Gastrocnemius medialis (tissue), 4 donors: ENCODE results near the gene ATXN7L1. TPM values are rescaled to one million over a fixed set of nuclear protein-coding genes. Genes with fewer than 3 reads are reported as not detected.

ENCODE experiments used
- ATAC-seq, 2 donors: fragments of 150-250 bp; one replicate each; pipeline ENCODE4 v1.9.1; 2016
- DNase-seq, 2 donors: peaks; one replicate each; pipeline ENCODE4 v3.0.0-alpha.2; 2019
- H3K27ac ChIP-seq, 4 donors: fragments of 200-600 bp; sonication (generic); 1 replicate in 1 of 4; 2 replicates in 3 of 4; pipeline ENCODE4 v1.5.1; 2016 to 2018; ENCODE audit warnings: mild to moderate bottlenecking in 2 of 4, moderate library complexity in 1 of 4
- H3K27me3 ChIP-seq, 3 donors: fragments of 200-600 bp; sonication (generic) in 2 of 3; 1 replicate in 1 of 3; 2 replicates in 2 of 3; pipeline versions ENCODE4 v1.5.1 to v1.6.0; 2016 to 2019; ENCODE audit warnings: mild to moderate bottlenecking in 1 of 3, moderate library complexity in 1 of 3
- H3K36me3 ChIP-seq, 2 donors: fragments of 200-600 bp; sonication (generic) in 1 of 2; one replicate each; pipeline ENCODE4 v1.5.1; 2017 to 2018
- H3K4me1 ChIP-seq, 2 donors: fragments of 200-600 bp; sonication (generic) in 1 of 2; one replicate each; pipeline ENCODE4 v1.5.1; 2016 to 2017; ENCODE audit warnings: mild to moderate bottlenecking in 2 of 2
- H3K4me3 ChIP-seq, 4 donors: fragments of 200-600 bp; sonication (generic) in 3 of 4; 1 replicate in 1 of 4; 2 replicates in 3 of 4; pipeline ENCODE4 v1.5.1; 2016 to 2019; ENCODE audit warnings: mild to moderate bottlenecking in 2 of 4
- H3K9me3 ChIP-seq, 3 donors: fragments of 200-600 bp; sonication (generic) in 2 of 3; 1 replicate in 1 of 3; 2 replicates in 2 of 3; pipeline ENCODE4 v1.5.1; 2016 to 2019
- CTCF ChIP-seq, 5 experiments: fragments of 450-650 bp in 3 of 5; fragments of 200-600 bp in 2 of 5; sonication (generic) in 2 of 5; IDR thresholded peaks in 4 of 5; conservative IDR thresholded peaks in 1 of 5; 1 replicate in 4 of 5; 2 replicates in 1 of 5; pipeline ENCODE4 v1.5.1; 2016 to 2019; ENCODE audit warnings: antibody characterized with exemption in 5 of 5, mild to moderate bottlenecking in 3 of 5, moderate library complexity in 3 of 5
- POLR2A ChIP-seq, 2 donors: fragments of 450-650 bp; IDR thresholded peaks; one replicate each; pipeline ENCODE4 v1.6.1; 2017; ENCODE audit warnings: antibody characterized with exemption in 2 of 2, mild to moderate bottlenecking in 2 of 2, moderate library complexity in 2 of 2
- in situ Hi-C, 4 donors: fragments of 200-750 bp; cut with MboI; loops; one replicate each; pipeline versions ENCODE4 v1.15.0 to v1.8.0; 2017; ENCODE audit warnings: low sequenced_read_pairs in 4 of 4
- intact Hi-C: fragments of 100-400 bp; cut with DNase I; formaldehyde crosslinking; loops from one replicate; pipeline ENCODE4 v1.15.1; 2023; ENCODE audit warnings: low total_unique reads
- total RNA-seq, 4 donors: library from RNA; depleted of rRNA; stranded (reverse); fragments of >200 nt; gene quantifications; one replicate each; pipeline versions ENCODE4 v1.1.0 to v1.2.3, GENCODE V29; 2016

Gene ATXN7L1
- total RNA-seq, 4 donors from 2014 or later, result 1.6 to 6.6 (median 4.8) TPM

DNA sequence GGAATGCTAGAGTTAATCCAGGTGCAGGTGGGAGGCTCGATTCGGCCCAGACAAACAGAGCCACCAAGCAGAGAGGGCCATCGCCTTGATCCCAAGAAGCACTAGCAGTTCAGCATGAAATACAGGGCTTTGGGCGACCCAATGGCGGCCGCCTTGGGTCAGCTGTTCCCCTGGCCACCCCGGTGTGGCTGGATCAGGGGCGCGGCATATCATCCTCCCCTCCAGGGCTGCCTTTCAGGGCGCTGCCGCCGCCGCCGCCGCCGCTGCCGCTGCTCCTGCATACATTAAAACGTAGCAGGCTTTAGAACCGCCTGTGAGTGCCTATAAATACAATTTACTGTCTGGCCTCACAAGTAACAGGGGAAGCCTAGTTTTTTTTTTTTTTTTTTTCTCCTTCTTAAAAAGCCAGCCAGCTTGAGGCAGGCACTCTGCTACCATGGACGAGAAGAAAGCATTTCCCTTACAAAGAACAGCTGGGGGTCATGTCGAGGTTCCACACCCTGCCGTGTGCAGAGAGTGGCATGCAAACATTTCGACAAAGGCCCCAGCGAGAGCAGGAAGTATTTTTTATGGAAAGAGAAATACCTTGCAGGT lies 237.4 kb downstream of the ATXN7L1 start:
- intact Hi-C loops, result no loop called here
- no peak overlapping the region for H3K4me3 ChIP-seq

GRCh38 chr7:105638334-105638733 lies 238.1 kb downstream of the ATXN7L1 start:
- in situ Hi-C loops (loop anchor here in 1 of 4 donors (25.0 kb wide), 1 partner anchor 399 kb away; no protein-coding TSS in a partner anchor), intact Hi-C loops (no loop called here)
- H3K27me3 ChIP-seq, result no peaks in the 10 kb centered on the region
- H3K4me1 ChIP-seq, result no peaks in the 10 kb centered on the region
- H3K36me3 ChIP-seq, result peaks cover 0 to 4% of the 10 kb centered on the region in 2 donors
- TF ChIP-seq CTCF (IDR thresholded peaks at IDR 0.05 in 4 of 5, conservative IDR thresholded peaks at IDR 0.05 in 1 of 5) (no peak), POLR2A (IDR thresholded peaks at IDR 0.05) (no peak)
- H3K27ac ChIP-seq, result no peak overlapping the region
- ATAC-seq (no peak), DNase-seq (no peak)
- H3K9me3 ChIP-seq, result no peaks in the 10 kb centered on the region
- H3K4me3 ChIP-seq, result no peak overlapping the region

More for the DNA sequence above, 237.4 kb downstream of the ATXN7L1 start:
- Histone ChIP-seq H3K9me3 (no peaks in the 10 kb centered on the region), H3K27me3 (no peaks in the 10 kb centered on the region), H3K27ac (no peak overlapping the region), H3K4me1 (peaks cover under 1 to 6% of the 10 kb centered on the region in 2 donors), H3K36me3 (peaks cover 0 to 4% of the 10 kb centered on the region in 2 donors)
- TF ChIP-seq CTCF (IDR thresholded peaks at IDR 0.05 in 4 of 5, conservative IDR thresholded peaks at IDR 0.05 in 1 of 5) (no peak), POLR2A (IDR thresholded peaks at IDR 0.05) (no peak)
- DNase-seq (no peak), ATAC-seq (no peak)
- in situ Hi-C loops, result loop anchor here in 1 of 4 donors (25.0 kb wide), 1 partner anchor 398 kb away; no protein-coding TSS in a partner anchor

DNA sequence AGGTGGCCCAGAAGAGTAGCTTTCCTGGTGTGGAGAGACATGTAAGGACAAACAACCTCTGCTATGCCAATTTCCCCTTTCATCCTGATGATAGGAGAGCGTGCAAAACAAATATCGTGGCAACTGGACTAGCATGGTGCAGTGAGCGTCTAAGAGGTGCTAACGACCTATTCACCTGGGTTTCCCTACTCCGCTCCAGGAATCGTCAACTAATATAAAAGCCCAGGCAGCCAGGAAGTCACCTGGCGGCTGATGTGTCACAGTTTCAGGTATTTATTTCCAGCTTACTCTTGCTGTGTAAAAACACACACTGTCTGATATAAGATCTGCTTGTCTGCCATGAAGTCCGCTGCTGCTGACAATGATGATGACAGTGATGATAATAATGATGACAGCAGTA lies 238.6 kb downstream of the ATXN7L1 start:
- in situ Hi-C loops (loop anchor here in 1 of 4 donors (25.0 kb wide), 1 partner anchor 400 kb away; no protein-coding TSS in a partner anchor), intact Hi-C loops (no loop called here)
- TF ChIP-seq CTCF (IDR thresholded peaks at IDR 0.05 in 4 of 5, conservative IDR thresholded peaks at IDR 0.05 in 1 of 5) (no peak), POLR2A (IDR thresholded peaks at IDR 0.05) (no peak)
- DNase-seq (no peak), ATAC-seq (no peak)
- Histone ChIP-seq H3K36me3 (peaks cover 0 to 4% of the 10 kb centered on the region in 2 donors), H3K4me3 (no peak overlapping the region), H3K9me3 (no peaks in the 10 kb centered on the region), H3K4me1 (no peaks in the 10 kb centered on the region), H3K27me3 (no peaks in the 10 kb centered on the region), H3K27ac (no peak overlapping the region)

DNA sequence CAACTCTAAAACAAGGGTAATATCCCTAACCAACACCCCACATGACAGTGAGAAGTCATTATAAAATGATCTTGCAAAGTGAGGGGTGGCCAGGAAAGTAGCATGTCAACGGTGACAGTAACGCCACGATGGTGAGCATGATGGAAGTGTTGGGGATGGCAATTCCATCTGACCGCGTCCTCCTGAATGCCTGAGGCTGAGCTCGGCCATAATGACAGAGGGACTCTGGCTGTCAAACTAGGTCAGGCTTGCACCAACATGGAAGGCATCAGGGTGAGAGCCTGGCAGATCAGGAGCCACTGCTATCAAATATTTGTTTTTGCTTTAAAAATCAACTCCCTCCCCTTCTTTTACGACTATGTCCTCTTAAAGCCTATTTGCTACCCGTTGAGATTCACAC lies 239.4 kb downstream of the ATXN7L1 start:
- H3K27me3 ChIP-seq, result no peaks in the 10 kb centered on the region
- H3K27ac ChIP-seq, result no peak overlapping the region
- H3K4me1 ChIP-seq, result no peaks in the 10 kb centered on the region
- TF ChIP-seq CTCF (IDR thresholded peaks at IDR 0.05 in 4 of 5, conservative IDR thresholded peaks at IDR 0.05 in 1 of 5), result no peak
- no peak for TF ChIP-seq POLR2A (IDR thresholded peaks at IDR 0.05)
- H3K9me3 ChIP-seq, result no peaks in the 10 kb centered on the region
- H3K4me3 ChIP-seq, result no peak overlapping the region
- peaks cover 0 to 4% of the 10 kb centered on the region in 2 donors for H3K36me3 ChIP-seq
- DNase-seq (no peak), ATAC-seq (no peak)
- in situ Hi-C loops (loop anchor here in 1 of 4 donors (25.0 kb wide), 1 partner anchor 400 kb away; no protein-coding TSS in a partner anchor), intact Hi-C loops (no loop called here)
